NCI-H526 treated with DMSO at 0.1 percent for 48 hours (cell line): ENCODE data around the gene EIF2A.
"Not testable (repeated sequence)": the region's sequence is repeated elsewhere in the genome, so short reads cannot be mapped to it uniquely, and the experiment has no call there.

Source experiments
- DNase-seq: peaks from one replicate; lab custom pipeline; 2025; lab: John Stamatoyannopoulos, UW

The EIF2A gene

DNA sequence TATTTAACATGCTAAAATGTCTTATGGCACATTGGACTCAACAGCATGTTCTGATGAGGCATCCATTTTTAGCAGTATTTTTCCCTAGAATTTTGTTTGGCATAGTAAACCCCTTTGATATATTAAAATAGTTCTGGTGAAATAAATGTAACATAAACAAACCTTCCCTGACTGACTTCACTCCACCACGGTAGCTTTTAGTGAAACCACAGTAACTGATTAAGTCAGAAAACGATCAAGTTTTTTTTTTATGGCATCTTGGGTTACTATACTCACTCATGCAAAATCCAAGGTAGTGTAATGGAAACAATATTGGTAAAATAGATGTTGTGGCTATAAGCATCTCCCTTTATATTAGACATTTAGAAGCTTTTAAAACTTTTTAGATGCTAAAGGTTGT lies 3.1 kb upstream of the EIF2A start:
- DNase-seq, result no peak

DNA sequence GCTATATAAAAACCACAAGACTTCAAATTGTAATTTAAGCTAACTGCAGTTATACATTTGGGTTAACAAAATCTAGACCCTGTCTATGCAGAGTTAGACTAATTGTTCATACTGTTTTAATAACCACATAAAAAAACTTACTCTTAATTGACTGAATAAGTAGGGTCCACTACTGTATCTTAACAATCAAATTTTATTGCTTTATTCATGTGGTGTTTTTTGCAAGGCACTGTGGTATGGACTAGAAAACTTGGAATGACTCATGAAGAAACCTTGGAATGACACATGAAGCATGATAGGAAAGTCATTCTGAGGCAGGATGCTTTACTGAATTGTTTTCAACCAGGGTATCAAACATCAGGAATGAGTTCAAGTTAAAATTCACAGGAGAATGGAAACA lies 2.5 kb upstream of the EIF2A start:
- no peak for DNase-seq

- no peak for DNase-seq
These were observed 1.9 kb upstream of the EIF2A start for GRCh38 chr3:150544726-150545125.

GRCh38 chr3:150545419-150546225 lies 965 bp upstream of the EIF2A start:
- peak; percentile 81 for DNase-seq

DNA sequence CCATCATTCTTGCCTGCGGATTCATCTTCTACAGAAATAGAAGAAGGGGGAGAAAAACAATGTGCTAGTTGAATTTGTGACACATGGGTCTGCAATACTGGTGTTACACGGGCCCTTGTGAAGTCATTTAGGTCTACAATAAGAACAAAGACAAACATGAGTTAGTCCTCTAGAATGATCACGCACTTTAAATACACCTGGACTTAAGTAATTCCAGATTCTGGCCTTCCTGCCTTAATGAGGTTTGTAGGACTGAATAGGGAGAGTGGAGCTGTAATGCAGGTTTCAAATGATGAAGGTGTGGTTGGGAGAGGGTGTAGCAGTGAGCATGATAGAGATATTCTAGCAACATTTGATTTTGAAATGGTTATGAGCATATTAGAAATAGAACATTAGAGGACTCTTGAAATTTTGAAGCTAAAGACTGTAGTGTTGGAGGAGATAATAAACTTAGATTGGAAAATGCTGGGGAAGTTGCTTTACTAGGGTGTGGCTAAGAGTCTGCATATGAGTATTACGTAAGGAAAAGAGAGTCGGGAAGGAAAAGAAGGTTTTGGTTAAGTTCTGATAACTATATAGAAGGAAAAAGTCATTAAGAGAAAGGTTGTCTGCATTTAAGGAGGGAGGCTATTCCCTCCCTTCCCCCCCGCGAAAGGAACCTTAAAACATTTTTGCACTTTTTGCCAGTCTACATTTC lies 606 bp downstream of the EIF2A start:
- DNase-seq, result no peak

- no peak for DNase-seq
These were observed 9.4 kb downstream of the EIF2A start for GRCh38 chr3:150555859-150556436.

GRCh38 chr3:150556792-150557191 lies 10.2 kb downstream of the EIF2A start:
- no peak for DNase-seq

DNA sequence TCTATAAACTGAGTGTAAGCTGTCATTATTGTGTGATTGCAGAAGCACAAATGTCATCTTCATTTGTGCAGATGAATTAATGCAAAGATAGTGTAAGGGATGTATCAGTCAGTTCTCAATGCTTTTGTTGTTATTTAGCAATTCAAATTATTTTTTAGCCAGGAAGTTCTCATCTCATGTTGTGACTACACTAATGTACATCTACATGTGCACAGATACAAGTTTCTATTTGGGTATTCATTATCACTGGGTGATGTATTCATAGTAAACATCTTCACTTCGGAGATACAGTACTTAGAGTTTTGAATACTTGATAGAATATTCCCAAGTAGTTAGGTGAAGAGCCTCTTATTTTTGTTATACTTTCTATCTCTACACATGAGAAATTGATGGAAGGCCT lies 11.1 kb downstream of the EIF2A start:
- no peak for DNase-seq

GRCh38 chr3:150564243-150564642 lies 17.7 kb downstream of the EIF2A start:
- DNase-seq, result no peak

DNA sequence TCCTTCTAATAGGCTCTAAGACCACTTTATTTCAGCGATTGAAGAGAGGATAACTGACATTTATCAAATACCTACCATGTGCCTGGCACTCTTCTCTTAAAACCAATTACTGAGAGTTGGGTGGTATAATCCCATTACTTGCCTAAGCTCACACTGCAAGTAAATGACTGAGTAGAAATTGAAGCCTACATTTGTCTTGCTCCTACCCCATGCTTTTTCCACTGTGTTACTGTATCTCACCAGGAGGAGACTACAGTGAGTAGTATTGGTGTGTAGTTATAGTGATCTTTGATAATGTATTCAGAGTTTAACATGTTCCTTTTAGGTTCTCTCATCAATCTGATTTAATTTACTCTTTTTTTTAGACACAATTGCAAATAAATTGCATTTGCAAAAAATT lies 20.7 kb downstream of the EIF2A start:
- no peak for DNase-seq

DNA sequence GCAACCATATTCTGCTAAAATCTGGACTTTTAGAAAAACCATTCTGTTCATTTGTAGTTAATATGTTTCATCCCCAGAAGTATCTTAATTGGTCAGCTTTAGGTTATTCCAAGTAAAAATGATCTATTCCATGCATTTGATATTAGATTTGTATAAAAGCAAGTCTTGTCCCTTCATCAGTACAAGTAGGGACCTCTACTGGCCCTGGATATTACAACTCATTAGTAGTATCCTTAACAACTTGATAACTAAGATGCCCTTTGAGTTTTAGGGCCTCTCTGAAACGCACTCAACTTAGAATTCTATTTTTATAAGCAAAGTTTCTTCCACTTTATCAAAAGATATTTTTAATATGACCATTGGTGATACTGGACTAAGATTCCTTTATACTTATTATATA lies 31.3 kb downstream of the EIF2A start:
- no peak for DNase-seq

DNA sequence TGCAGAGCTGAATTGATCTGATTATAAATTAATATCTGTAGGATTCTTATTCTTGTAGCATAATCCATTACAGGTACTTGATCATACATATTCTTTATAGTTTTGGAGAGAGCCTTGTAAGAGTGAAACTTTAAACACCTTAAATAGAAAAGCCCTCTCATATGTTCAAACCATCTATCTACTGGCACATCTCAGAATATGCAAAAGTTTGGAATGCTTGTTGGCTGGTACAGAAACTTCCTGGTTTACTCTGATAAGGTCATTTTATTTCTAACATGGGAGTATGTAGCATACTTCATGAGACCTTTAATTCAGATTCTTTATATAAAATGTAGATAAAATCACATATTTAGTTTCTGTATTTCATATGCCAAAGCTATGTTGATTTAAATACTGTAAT lies 34.6 kb downstream of the EIF2A start:
- no peak for DNase-seq

GRCh38 chr3:150582620-150583019 lies 36.0 kb downstream of the EIF2A start:
- DNase-seq, result no peak

DNA sequence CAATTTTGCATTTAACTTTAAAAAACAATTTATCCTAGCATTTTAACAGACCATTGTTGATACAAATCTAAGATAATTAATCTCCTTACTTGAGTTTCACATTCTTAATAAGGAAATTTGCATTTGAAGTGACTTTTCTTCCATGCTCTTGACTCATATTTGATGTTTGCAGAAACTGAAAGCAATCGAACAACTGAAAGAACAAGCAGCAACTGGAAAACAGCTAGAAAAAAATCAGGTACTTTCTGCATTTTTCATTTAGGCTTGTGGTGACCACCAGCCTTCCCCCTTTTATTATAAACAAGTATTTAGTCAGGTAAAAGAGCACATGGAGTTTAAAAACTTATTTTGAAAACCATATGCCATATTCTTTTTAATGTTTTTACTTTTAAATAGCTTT lies 36.4 kb downstream of the EIF2A start:
- DNase-seq, result no peak

- DNase-seq, result no peak
These were observed 41.6 kb downstream of the EIF2A start for GRCh38 chr3:150588027-150588830.

- DNase-seq, result no peak
These were observed 43.2 kb downstream of the EIF2A start for GRCh38 chr3:150589759-150590158.

DNA sequence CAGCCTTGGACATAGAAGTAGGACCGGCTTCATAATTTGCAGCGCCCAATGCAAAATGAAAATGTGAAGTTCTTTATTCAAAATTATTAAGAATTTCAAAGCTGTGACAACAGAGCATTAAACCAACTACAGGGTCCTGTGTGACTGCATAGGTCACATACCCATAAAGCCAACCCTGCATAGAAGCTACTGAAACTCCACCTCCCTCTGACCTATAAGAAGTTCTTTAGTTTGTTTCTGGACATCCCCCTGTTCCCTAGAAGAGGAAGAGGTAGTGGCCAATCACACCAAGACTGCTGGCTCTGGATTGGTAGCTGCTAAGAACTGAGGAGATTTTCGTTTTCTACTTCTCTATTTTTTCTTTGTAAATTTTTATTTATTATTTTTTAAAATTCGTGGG lies 47.6 kb downstream of the EIF2A start:
- no peak for DNase-seq

- DNase-seq, result no peak
These were observed 51.1 kb downstream of the EIF2A start for GRCh38 chr3:150597646-150598045.

DNA sequence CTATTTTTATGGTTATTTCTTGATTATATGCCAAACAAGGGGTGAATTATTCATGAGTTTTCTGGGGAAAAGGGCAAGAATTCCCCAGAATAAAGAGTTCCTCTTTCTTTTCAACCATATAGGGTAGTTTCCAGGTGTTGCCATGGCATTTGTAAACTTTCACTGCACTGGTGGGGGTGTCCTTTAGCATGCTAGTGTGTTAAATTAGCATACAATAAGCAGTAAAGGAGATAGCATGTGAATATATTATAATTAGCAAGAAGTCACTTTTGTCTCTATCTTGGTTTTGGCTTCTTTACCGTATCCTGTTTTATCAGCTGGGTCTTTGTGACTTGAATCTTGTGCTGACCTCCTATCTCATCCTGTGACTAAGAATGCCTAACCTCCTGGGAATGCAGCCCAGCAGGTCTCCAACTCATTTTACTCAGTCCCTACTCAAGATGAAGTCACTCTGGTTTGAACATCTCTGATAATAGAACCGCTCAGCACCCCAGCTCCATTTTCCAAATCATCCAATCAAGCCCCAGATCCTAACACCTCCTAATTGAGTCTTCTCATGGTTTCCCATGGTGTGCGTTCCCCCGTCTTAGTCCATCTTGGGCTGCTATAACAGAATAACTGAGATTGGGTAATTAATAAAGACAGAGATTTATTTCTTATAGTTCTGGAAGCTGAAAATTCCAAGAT lies 53.2 kb downstream of the EIF2A start:
- no peak for DNase-seq

DNA sequence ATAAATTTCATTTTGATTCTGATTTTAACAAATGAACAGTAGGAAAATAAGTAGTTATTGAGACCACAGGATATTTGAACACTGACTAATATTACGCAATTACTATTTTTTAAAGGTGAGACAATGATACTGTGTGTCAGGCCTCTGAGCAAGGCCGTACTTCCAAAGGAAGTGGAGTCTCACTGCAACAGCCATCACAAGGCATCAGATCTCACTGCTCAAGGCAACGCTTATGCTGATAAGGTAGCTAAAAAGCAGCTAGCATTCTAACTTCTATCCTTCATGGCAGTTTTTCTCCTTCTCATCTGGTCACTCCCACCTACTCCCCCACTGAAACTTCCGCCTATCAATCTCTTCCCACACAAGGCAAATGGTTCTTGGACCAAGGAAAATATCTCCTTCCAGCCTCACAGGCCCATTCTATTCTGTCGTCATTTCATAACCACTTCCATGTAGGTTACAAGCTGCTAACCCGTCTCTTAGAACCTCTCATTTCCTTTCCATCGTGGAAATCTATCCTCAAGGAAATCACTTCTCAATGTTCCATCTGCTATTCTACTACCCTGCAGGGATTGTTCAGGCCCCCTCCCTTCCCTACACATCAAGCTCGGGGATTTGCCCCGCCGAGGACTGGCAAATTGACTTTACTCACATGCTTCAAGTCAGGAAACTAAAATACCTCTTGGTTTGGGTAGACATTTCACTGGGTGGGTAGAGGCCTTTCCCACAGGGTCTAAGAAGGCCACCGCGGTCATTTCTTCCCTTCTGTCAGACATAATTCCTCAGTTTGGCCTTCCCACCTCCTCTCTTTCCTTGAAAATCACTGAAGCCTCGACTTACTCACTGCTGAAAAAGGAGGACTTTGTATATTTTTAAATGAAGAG lies 54.3 kb downstream of the EIF2A start:
- not testable (repeated sequence) for DNase-seq
